HG03378 (cell line): ENCODE results near the gene ADK.
"Not testable (repeated sequence)": the region's sequence is repeated elsewhere in the genome, so short reads cannot be mapped to it uniquely, and the experiment has no call there.

Experiments
- ATAC-seq: cut with Tn5 transposase; IDR thresholded peaks from one replicate; pipeline ENCODE4 v1.9.1; 2021; ENCODE audit warnings: mild to moderate bottlenecking, moderate library complexity; ENCODE audit not compliant: unreplicated experiment

ADK gene

DNA sequence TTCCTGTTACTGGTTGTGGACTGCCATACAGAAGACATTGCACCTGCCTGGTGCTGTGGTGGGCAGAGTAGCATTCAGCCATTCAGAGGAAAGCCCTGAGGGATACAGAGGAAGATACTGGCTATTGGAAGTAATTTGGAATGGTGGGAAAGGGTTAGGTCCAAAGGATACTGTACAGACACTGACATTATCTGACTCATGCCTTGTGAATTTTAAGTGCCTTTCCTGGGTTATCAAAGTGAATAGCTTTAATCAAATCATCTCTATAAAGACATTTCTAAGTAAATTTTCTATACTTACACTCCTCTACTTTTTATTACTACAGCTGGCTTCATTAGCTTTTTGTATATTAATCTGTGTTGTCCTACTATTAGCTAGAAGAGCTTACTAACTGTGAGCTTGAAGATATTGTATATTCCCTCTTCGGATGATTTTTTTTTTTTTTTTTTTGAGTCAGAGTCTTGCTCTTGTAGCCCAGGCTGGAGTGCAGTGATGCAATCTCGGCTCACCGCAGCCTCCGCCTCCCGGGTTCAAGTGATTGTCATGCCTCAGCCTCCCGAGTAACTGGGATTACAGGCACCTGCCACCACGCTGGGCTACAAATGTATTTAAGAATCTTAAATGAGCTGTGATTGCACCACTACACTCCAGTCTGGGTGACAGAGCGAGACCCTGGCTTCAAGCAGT is 186.5 kb downstream of the ADK start:
- no peak for ATAC-seq

DNA sequence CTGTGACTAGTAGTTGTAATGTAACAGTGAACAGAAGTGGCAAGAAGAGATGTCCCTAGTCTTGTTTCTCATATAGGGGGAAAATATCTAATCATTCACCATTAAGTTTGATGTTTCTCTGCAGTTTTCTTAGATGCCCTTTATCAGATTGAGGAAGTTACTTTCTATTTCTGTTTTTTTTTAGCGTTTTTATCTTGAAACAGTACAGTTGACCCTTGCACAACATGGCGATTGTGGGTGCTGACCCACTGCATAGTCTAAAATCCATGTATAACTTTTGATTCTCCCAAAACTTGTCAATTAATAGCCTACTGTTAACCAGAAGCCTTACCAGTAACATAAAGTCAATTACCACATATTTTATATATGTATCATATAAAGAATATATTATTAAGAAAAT is 192.0 kb downstream of the ADK start:
- ATAC-seq: no peak

DNA sequence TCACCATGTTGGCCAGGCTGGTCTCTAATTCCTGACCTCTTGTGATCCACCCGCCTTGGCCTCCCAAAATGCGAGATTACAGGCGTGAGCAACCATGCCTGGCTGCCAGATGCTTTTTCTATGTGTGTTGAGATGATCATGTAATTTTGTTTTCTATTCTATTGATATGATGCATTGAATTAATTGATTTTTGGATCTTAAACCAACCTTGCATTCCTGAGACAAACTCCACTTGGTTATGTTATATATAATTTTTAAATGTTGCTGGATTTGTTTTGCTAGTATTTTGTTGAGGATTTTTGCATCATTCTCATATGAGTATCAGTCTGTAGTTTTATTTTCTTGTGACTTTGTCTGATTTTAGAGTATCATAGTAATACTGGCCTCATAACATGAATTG is 192.8 kb downstream of the ADK start:
- no peak for ATAC-seq

GRCh38 chr10:74344306-74344705 is 193.3 kb downstream of the ADK start:
- ATAC-seq: no peak

DNA sequence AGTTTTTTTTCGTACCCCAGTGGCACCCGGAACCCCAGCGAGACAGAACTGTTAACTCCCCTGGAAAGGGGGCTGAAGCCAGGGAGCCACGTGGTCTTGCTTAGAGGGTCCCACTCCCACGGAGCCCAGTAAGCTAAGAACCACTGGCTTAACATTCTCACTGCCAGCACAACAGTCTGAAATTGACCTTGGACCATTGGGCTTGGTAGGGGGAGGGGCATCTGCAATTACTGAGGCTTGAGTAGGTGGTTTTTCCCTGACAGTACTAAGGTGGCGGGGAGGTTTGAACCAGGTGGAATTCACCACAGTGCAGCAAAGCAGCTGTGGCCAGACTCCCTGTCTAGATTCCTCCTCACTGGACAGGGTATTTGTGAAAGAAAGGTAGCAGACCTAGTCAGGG is 196.5 kb downstream of the ADK start:
- ATAC-seq: no peak

GRCh38 chr10:74353021-74353420 is 202.0 kb downstream of the ADK start:
- ATAC-seq: not testable (repeated sequence)

- ATAC-seq: no peak
Observed at GRCh38 chr10:74361678-74362077, 210.7 kb downstream of the ADK start.

DNA sequence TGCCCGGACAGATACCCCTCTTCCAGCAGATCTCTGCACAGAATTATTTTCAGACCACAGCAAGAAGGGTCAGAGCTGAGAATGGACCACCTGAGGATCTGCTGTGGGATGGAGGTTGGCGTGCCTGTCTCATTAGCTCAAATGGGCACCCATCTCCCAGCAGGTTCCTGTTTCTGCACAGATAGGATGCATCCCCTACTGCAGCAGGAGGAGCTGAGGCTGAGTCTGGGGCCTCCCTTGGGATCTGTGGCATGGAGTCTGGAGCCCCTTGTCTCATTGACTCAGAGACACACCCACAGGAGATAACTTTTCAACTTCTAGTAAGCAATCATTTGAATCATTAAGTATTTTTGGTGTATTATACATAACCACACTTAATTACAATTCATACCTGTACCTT is 212.7 kb downstream of the ADK start:
- ATAC-seq: no peak

- no peak for ATAC-seq
Observed at GRCh38 chr10:74365109-74365508, 214.1 kb downstream of the ADK start.

GRCh38 chr10:74371696-74372095 is 220.7 kb downstream of the ADK start:
- ATAC-seq: no peak

- no peak for ATAC-seq
Observed at GRCh38 chr10:74373059-74373458, 222.0 kb downstream of the ADK start.

DNA sequence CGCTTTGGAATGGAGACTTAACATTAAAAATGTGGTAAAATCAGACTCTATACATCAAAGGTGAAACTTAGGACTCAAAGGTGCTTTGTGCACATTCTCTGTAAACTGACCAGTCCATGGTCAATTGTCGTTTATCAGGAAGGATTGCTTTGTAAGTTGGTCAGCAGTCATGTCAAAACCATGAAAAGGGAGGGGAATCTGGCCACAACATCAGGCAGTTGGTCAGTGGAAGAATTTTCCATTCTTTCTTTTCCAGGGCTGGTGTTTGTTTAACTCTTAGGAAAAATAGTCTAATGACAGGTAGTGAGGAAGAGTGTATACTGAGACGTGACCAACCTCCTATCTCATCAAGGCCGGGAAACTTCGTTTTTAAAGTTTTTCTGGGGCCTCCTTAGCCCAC is 226.5 kb downstream of the ADK start:
- no peak for ATAC-seq

DNA sequence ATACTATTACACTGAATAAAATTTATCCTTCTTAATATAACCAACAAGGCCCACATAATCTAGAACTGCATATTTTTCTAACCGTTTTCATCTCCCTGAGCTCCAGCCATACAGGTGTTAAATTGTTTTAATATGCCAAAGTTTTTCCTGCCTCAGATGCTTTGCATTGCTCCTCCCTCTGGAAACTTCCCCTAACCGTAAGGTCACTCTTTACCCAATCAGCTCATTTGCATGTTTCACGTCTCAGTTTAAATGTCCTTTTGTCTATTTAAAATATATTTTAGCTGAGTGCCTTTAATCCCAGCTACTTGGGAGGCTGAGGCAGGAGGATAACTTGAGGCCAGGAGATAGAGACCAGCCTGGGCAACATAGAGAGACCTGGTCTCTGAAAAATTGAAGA is 228.5 kb downstream of the ADK start:
- ATAC-seq: no peak

- ATAC-seq: no peak
Observed at GRCh38 chr10:74380795-74381194, 229.8 kb downstream of the ADK start.

- ATAC-seq: no peak
Observed at GRCh38 chr10:74381291-74381853, 230.4 kb downstream of the ADK start.

GRCh38 chr10:74382663-74383062 is 231.6 kb downstream of the ADK start:
- no peak for ATAC-seq

GRCh38 chr10:74383642-74384041 is 232.6 kb downstream of the ADK start:
- ATAC-seq: no peak

DNA sequence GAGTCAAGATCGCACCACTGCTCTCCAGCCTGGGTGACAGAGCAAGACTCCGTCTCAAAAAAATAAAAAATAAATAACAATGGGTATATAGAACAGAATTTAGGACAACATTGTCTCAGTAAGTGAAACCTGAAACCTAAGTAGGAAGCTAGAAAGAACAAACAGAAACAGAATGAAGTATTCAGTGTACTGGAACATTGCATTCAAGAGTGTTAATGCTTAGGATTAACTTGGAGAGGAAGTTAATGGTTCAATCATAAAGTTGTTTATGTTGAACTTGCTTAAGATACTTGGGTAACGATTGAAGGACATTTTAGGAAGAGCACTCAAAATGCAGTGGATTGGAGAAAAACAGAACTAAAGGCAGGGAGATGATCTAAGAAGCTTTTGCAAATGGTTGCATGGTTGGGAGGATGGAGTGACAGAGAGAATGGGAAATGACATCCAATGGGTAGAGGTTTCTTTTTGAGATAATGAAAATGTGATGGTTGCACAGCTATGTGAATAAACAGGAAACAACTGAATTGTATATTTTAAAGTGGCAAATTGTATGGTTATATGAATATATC is 233.7 kb downstream of the ADK start:
- ATAC-seq: no peak

- ATAC-seq: no peak
Observed at GRCh38 chr10:74388801-74389200, 237.8 kb downstream of the ADK start.

DNA sequence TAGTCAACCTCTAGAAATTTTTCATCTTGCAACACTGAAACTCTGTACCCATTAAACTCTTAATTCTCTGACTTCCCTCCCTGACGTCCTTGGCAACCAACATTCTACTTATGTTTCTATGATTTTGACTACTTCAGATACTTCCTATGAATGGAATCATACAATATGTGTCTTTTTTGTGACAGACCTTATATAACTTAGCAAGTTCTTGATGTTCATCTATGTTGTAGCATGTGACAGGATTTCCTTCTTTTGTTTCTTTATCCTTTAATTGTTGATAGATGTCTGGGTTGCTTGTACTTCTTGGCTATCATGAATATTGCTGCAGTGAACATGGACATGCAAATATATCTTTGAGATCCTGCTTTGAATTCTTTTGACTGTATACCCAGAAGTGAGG is 240.8 kb downstream of the ADK start:
- no peak for ATAC-seq

- no peak for ATAC-seq
Observed at GRCh38 chr10:74394416-74394969, 243.5 kb downstream of the ADK start.

GRCh38 chr10:74400186-74400585 is 249.2 kb downstream of the ADK start:
- no peak for ATAC-seq
